Hematopoietic multipotent progenitor cell treated with erythropoietin and hydrocortisone succinate and interleukin-3 and kit ligand, for 17 days (in vitro differentiated cells): ENCODE results near the gene TNFSF15.

ENCODE experiments used
- DNase-seq: peaks from one replicate; pipeline ENCODE4 v3.0.0-alpha.2; 2015; ENCODE audit warnings: low spot score

TNFSF15 gene

GRCh38 chr9:114787781-114788498 lies 17.9 kb downstream of the TNFSF15 start:
- DNase-seq: no peak

- no peak for DNase-seq
These were observed 18.6 kb downstream of the TNFSF15 start for GRCh38 chr9:114787214-114787613.

GRCh38 chr9:114785866-114786650 lies 19.8 kb downstream of the TNFSF15 start:
- DNase-seq: no peak

GRCh38 chr9:114784721-114785279 lies 21.0 kb downstream of the TNFSF15 start:
- DNase-seq: no peak

GRCh38 chr9:114782586-114782985 lies 23.3 kb downstream of the TNFSF15 start:
- no peak for DNase-seq

GRCh38 chr9:114779352-114779845 lies 26.4 kb downstream of the TNFSF15 start:
- no peak for DNase-seq

- DNase-seq: no peak
These were observed 27.8 kb downstream of the TNFSF15 start for GRCh38 chr9:114777821-114778609.

- DNase-seq: no peak
These were observed 29.0 kb downstream of the TNFSF15 start for GRCh38 chr9:114776683-114777399.

- no peak for DNase-seq
These were observed 29.9 kb downstream of the TNFSF15 start for GRCh38 chr9:114775981-114776380.

GRCh38 chr9:114775121-114775520 lies 30.7 kb downstream of the TNFSF15 start:
- no peak for DNase-seq

GRCh38 chr9:114774524-114774923 lies 31.3 kb downstream of the TNFSF15 start:
- DNase-seq: no peak

- DNase-seq: no peak
These were observed 34.0 kb downstream of the TNFSF15 start for GRCh38 chr9:114771889-114772288.

GRCh38 chr9:114770991-114771390 lies 34.8 kb downstream of the TNFSF15 start:
- no peak for DNase-seq

GRCh38 chr9:114769624-114770023 lies 36.2 kb downstream of the TNFSF15 start:
- DNase-seq: no peak

GRCh38 chr9:114763220-114763619 lies 42.6 kb downstream of the TNFSF15 start:
- no peak for DNase-seq

GRCh38 chr9:114761523-114761922 lies 44.3 kb downstream of the TNFSF15 start:
- no peak for DNase-seq

- no peak for DNase-seq
These were observed 46.1 kb downstream of the TNFSF15 start for GRCh38 chr9:114759512-114760341.

- DNase-seq: no peak
These were observed 47.9 kb downstream of the TNFSF15 start for GRCh38 chr9:114757984-114758383.

- no peak for DNase-seq
These were observed 48.4 kb downstream of the TNFSF15 start for GRCh38 chr9:114757395-114757794.

- DNase-seq: no peak
These were observed 48.9 kb downstream of the TNFSF15 start for GRCh38 chr9:114756920-114757319.

- DNase-seq: no peak
These were observed 51.3 kb downstream of the TNFSF15 start for GRCh38 chr9:114754581-114754980.
